Esophagus muscularis mucosa (tissue), 3 donors: Measurements from ENCODE around the gene TPD52L1.

Experiments
- POLR2A ChIP-seq: fragments of 450-650 bp; IDR thresholded peaks from one replicate; pipeline ENCODE4 v1.6.1; 2017; ENCODE audit warnings: antibody characterized with exemption, moderate library complexity, mild to moderate bottlenecking, low read depth
- TF ChIP-seq, protein P1 (sequence below), 3 experiments: fragments of 200-600 bp in 2 of 3; fragments of 450-650 bp in 1 of 3; sonication (generic) in 2 of 3; IDR thresholded peaks; one replicate each; pipeline ENCODE4 v1.5.1; 2017 to 2019; ENCODE audit warnings: antibody characterized with exemption in 3 of 3, mild to moderate bottlenecking in 2 of 3, moderate library complexity in 1 of 3

DNA sequence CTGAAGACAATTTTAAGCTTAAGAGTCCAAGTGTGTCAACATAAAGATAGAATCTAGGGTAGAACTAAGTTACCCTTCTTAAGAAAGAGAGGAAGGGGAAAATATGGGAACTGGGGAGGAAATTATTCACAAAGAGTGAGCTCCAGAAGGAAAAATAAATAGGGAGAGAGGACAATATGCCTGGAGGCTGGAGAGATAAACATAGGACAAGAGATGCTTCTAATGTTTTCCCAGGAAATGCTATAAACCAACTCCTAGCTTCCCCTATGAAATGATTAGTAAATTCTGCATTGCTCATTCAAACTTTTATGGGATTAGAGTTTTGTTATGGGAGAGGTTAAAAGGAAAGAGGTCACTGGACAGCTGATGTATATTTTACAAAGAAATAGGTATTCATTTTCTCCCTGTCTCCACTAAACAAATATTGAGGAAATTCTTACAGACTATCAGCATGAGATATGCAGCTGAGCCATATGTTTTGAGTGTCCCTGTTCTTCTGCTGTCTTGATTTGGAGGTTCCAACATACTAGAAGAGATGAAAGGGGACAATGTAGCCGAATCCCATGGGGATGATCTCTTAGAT is 22.0 kb downstream of the TPD52L1 start:
- TF ChIP-seq, protein P1, sequence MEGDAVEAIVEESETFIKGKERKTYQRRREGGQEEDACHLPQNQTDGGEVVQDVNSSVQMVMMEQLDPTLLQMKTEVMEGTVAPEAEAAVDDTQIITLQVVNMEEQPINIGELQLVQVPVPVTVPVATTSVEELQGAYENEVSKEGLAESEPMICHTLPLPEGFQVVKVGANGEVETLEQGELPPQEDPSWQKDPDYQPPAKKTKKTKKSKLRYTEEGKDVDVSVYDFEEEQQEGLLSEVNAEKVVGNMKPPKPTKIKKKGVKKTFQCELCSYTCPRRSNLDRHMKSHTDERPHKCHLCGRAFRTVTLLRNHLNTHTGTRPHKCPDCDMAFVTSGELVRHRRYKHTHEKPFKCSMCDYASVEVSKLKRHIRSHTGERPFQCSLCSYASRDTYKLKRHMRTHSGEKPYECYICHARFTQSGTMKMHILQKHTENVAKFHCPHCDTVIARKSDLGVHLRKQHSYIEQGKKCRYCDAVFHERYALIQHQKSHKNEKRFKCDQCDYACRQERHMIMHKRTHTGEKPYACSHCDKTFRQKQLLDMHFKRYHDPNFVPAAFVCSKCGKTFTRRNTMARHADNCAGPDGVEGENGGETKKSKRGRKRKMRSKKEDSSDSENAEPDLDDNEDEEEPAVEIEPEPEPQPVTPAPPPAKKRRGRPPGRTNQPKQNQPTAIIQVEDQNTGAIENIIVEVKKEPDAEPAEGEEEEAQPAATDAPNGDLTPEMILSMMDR (IDR thresholded peaks at IDR 0.05): no peak
- no peak for TF ChIP-seq POLR2A
